Stimulated activated naive CD8-positive, alpha-beta T cell treated with anti-CD3 and anti-CD28 coated beads, Interleukin-15, Interleukin-2, amounts not matched to agents 100 ng/mL and 50 ng/mL, for 24 hours (primary cell): ENCODE data around the gene SLC1A2.

Experiments used
- H3K27ac Mint-ChIP-seq: one replicate; pipeline ENCODE4 v1.8.0; 2021; ENCODE audit warnings: mild to moderate bottlenecking, mixed read lengths
- H3K27me3 Mint-ChIP-seq: one replicate; pipeline ENCODE4 v1.8.0; 2021; ENCODE audit warnings: mixed read lengths
- H3K36me3 Mint-ChIP-seq: one replicate; pipeline ENCODE4 v1.8.0; 2021; ENCODE audit warnings: low read depth, mixed read lengths
- H3K4me1 Mint-ChIP-seq: one replicate; pipeline ENCODE4 v1.8.0; 2021; ENCODE audit warnings: low read depth, mixed read lengths
- H3K4me3 Mint-ChIP-seq: one replicate; pipeline ENCODE4 v1.8.0; 2021; ENCODE audit warnings: mild to moderate bottlenecking, mixed read lengths
- H3K9me3 Mint-ChIP-seq: one replicate; pipeline ENCODE4 v1.8.0; 2021; ENCODE audit warnings: mixed read lengths

The SLC1A2 gene

GRCh38 chr11:35323076-35323868 is 96.1 kb downstream of the SLC1A2 start:
- H3K36me3 Mint-ChIP-seq = peaks cover 5% of the 10 kb centered on the region
- peaks cover 14% of the 10 kb centered on the region for H3K4me1 Mint-ChIP-seq
- no peak overlapping the region for H3K4me3 Mint-ChIP-seq
- peaks cover 4% of the 10 kb centered on the region for H3K9me3 Mint-ChIP-seq
- H3K27ac Mint-ChIP-seq = no peak overlapping the region
- H3K27me3 Mint-ChIP-seq = no peaks in the 10 kb centered on the region

- peaks cover 4% of the 10 kb centered on the region for H3K9me3 Mint-ChIP-seq
- no peaks in the 10 kb centered on the region for H3K27me3 Mint-ChIP-seq
- no peak overlapping the region for H3K4me3 Mint-ChIP-seq
- peaks cover 14% of the 10 kb centered on the region for H3K4me1 Mint-ChIP-seq
- peaks cover 5% of the 10 kb centered on the region for H3K36me3 Mint-ChIP-seq
- H3K27ac Mint-ChIP-seq = no peak overlapping the region
Observed at GRCh38 chr11:35322318-35322979, 96.9 kb downstream of the SLC1A2 start.

- H3K4me3 Mint-ChIP-seq = no peak overlapping the region
- H3K4me1 Mint-ChIP-seq = peaks cover 14% of the 10 kb centered on the region
- H3K9me3 Mint-ChIP-seq = peaks cover 4% of the 10 kb centered on the region
- H3K36me3 Mint-ChIP-seq = peaks cover 5% of the 10 kb centered on the region
- H3K27ac Mint-ChIP-seq = no peak overlapping the region
- H3K27me3 Mint-ChIP-seq = no peaks in the 10 kb centered on the region
Observed at GRCh38 chr11:35321532-35322317, 97.6 kb downstream of the SLC1A2 start.

DNA sequence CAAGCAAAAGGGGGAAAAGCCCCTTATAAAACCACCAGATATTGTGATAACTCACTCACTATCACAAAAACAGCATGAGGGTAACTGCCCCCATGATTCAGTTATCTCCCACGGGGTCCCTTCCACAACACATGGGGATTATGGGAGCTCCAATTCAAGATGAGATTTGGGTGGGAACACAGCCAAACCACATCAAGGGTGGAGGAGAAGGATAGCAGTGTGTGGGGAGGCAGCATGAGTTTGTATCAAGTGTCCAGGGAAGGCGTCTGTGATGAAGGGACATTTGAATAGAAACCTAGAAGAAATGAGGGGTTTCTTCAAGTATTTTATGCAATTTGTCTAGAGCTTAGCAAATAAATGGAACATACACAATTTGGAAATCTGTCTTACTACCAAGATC is 98.2 kb downstream of the SLC1A2 start:
- Mint-ChIP-seq H3K27ac (no peak overlapping the region), H3K36me3 (peaks cover 5% of the 10 kb centered on the region), H3K9me3 (peaks cover 4% of the 10 kb centered on the region), H3K27me3 (no peaks in the 10 kb centered on the region), H3K4me1 (peaks cover 14% of the 10 kb centered on the region), H3K4me3 (no peak overlapping the region)

DNA sequence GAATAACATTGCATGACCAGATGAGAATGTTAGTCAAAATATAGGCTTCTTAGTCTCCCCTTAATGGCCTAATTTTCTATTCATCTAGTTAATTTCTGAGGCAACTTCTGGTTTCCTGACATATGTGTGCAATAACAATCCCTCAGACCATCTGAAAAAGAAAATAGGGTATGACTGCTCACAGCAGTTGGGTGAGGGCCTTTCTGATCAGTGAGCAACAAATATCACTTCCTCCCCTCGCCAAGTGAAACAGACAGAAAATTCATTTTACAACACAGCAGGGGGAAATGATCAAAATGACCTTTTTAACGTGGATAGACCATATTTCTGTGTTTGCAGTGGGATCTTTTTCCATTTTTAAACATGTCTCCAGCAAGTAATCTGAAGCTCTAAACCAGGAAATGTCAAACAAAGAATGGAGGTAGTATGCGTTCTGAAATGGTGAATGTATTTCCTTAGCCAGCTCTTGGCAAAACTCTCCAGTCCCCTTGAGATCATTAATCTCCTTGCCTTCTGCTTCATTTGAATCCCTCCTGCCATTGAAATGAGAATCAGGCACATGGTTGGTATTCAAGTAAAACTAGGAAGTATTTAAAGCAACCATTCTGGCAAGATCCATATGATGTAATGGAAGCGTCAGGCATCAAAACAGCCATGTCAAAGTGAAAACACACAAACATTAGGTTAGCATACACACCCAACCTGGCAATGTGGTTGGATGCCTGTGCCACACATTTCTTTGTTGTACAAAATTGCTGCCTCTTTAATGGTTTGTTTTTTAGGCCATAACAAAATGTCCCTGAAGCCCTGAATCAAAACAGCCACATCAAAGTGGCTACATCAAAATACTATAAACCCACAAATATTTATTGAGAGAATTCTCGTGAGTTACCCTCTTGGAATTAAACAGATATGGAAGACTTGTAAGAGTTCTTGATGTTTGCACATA is 100.1 kb downstream of the SLC1A2 start:
- Mint-ChIP-seq H3K27ac (no peak overlapping the region), H3K4me1 (peaks cover 14% of the 10 kb centered on the region)

GRCh38 chr11:35318309-35318708 is 101.0 kb downstream of the SLC1A2 start:
- Mint-ChIP-seq H3K4me3 (no peak overlapping the region), H3K9me3 (peaks cover 4% of the 10 kb centered on the region), H3K4me1 (peaks cover 18% of the 10 kb centered on the region), H3K27me3 (no peaks in the 10 kb centered on the region), H3K27ac (no peak overlapping the region), H3K36me3 (no peaks in the 10 kb centered on the region)

More for the DNA sequence above, 100.1 kb downstream of the SLC1A2 start:
- peaks cover 4% of the 10 kb centered on the region for H3K9me3 Mint-ChIP-seq
- H3K36me3 Mint-ChIP-seq = no peaks in the 10 kb centered on the region
- no peaks in the 10 kb centered on the region for H3K27me3 Mint-ChIP-seq
- no peak overlapping the region for H3K4me3 Mint-ChIP-seq

DNA sequence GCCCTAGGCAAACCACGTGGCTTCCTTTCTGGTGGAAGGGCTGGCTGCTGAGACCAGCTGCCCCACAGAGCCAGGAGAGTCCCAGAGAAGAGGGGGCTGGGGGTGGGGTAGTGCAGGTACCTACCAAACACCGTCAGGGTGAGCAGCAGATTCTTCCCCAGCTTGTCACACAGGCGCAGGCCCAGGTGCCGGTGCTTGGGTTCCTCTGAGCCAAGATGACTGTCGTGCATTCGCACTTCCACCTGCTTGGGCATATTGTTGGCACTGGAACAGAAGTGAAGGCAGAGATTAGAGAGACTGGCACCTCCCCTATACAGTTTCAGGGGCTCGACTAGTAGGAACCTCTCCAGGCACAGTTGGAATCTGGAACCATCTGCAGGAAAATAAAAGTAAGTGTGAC is 102.1 kb downstream of the SLC1A2 start:
- H3K4me1 Mint-ChIP-seq = peaks cover 22% of the 10 kb centered on the region
- H3K4me3 Mint-ChIP-seq = no peak overlapping the region
- no peak overlapping the region for H3K27ac Mint-ChIP-seq
- no peaks in the 10 kb centered on the region for H3K27me3 Mint-ChIP-seq
- peaks cover 4% of the 10 kb centered on the region for H3K9me3 Mint-ChIP-seq
- no peaks in the 10 kb centered on the region for H3K36me3 Mint-ChIP-seq

GRCh38 chr11:35316161-35316560 is 103.2 kb downstream of the SLC1A2 start:
- no peaks in the 10 kb centered on the region for H3K27me3 Mint-ChIP-seq
- H3K4me1 Mint-ChIP-seq = peaks cover 22% of the 10 kb centered on the region
- H3K4me3 Mint-ChIP-seq = no peak overlapping the region
- H3K36me3 Mint-ChIP-seq = no peaks in the 10 kb centered on the region
- peaks cover 4% of the 10 kb centered on the region for H3K9me3 Mint-ChIP-seq
- no peak overlapping the region for H3K27ac Mint-ChIP-seq

- H3K9me3 Mint-ChIP-seq = no peaks in the 10 kb centered on the region
- no peaks in the 10 kb centered on the region for H3K27me3 Mint-ChIP-seq
- H3K36me3 Mint-ChIP-seq = no peaks in the 10 kb centered on the region
- H3K4me3 Mint-ChIP-seq = no peak overlapping the region
- H3K27ac Mint-ChIP-seq = no peak overlapping the region
- H3K4me1 Mint-ChIP-seq = peaks cover 12% of the 10 kb centered on the region
Observed at GRCh38 chr11:35313760-35314153, 105.6 kb downstream of the SLC1A2 start.

DNA sequence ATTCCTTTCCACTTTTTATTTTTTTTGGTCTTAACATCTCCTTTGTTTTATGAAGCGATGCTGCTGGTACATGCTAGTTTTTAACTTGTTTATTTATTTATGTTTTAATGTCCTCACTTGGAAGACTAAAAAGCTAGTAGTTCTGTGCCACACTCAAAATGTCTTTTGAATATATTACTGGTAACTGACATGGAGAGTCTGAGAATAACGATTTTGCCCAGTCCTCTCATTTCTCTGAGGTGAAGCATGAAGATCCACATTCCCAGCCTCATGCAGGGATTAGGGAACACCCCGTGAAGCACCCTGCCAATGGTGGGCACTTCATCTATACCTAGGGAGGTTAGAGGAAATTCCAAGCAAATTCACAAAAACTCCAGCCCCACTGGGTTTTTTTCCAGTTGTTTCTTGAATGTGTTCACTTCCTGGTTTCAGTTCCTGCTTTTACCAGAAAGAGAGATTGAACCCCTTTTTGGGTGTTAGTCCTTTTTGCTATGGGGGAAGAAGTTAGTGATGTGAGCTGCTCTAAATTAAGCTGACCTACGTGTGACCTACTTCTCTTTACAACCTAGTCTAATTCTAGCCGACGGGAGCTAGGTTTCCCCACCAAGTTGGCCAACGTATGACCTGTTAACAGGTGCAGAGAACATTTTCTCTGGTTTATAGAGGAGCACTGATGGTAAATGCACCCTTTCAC is 106.1 kb downstream of the SLC1A2 start:
- H3K36me3 Mint-ChIP-seq = no peaks in the 10 kb centered on the region
- H3K4me3 Mint-ChIP-seq = no peak overlapping the region
- no peaks in the 10 kb centered on the region for H3K9me3 Mint-ChIP-seq
- peaks cover 9% of the 10 kb centered on the region for H3K4me1 Mint-ChIP-seq
- no peaks in the 10 kb centered on the region for H3K27me3 Mint-ChIP-seq
- H3K27ac Mint-ChIP-seq = no peak overlapping the region

GRCh38 chr11:35311331-35311730 is 108.0 kb downstream of the SLC1A2 start:
- no peaks in the 10 kb centered on the region for H3K27me3 Mint-ChIP-seq
- H3K36me3 Mint-ChIP-seq = no peaks in the 10 kb centered on the region
- H3K4me3 Mint-ChIP-seq = no peak overlapping the region
- H3K27ac Mint-ChIP-seq = no peak overlapping the region
- H3K9me3 Mint-ChIP-seq = no peaks in the 10 kb centered on the region
- H3K4me1 Mint-ChIP-seq = peaks cover 9% of the 10 kb centered on the region

DNA sequence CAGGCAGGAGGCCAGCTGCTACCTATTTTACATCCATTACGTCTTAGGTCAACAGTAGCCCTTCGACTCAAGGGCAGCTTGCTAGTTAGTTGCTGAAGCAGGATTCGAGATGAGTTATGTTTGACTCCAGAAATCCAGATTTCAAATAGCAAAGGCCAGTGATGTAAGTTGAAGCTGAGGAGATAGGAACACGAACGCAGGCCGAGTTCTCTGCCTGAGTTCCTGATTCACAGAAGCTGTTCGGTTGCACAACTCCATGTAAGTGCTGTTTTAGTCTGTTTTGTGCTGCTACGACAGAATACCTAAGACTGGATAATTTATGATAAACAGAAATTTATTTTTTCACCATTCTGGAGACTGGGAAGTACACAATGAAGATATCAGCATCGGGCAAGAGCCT is 111.2 kb downstream of the SLC1A2 start:
- Mint-ChIP-seq H3K4me1 (peaks cover 30% of the 10 kb centered on the region), H3K27ac (no peak overlapping the region), H3K9me3 (no peaks in the 10 kb centered on the region), H3K4me3 (no peak overlapping the region), H3K36me3 (no peaks in the 10 kb centered on the region), H3K27me3 (no peaks in the 10 kb centered on the region)

DNA sequence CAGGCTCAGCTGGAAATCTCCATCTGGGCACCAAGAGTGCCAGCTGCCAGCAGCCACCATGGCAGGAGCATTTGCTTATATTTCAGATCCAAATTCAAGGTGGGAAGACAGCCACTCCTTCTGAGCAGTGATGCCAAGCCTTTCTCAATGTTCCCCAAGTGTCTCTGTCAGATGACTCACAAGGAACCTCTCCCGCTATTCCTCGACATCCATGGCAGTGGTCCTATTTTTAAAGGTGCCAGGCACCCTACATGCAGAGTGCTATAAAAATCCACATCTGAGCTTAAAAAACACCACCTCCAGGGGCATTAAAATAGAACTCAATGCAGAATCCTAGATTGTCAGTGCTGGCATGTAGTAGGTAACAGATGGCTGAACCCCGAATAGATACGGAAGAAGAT is 112.1 kb downstream of the SLC1A2 start:
- Mint-ChIP-seq H3K4me3 (no peak overlapping the region), H3K27ac (no peak overlapping the region), H3K9me3 (peaks cover 5% of the 10 kb centered on the region), H3K27me3 (no peaks in the 10 kb centered on the region), H3K4me1 (peaks cover 27% of the 10 kb centered on the region), H3K36me3 (peaks cover 5% of the 10 kb centered on the region)
